Daoy (cell line): ENCODE results near the gene MZT2B. TPM values are rescaled to one million over a fixed set of nuclear protein-coding genes. Genes with fewer than 3 reads are reported as not detected.
A peak's percentile ranks its signal among the peaks of the same experiment; 100 is the strongest.
"Not testable (repeated sequence)": the region's sequence is repeated elsewhere in the genome, so short reads cannot be mapped to it uniquely, and the experiment has no call there.

Experiments used
- DNase-seq: peaks from one replicate; pipeline ENCODE4 v3.0.0-alpha.2; 2015; ENCODE audit warnings: low read depth
- total RNA-seq: library from RNA; depleted of rRNA; stranded (reverse); fragments of >200 nt; shearing (Covaris generic); gene quantifications from 2 replicates; pipeline ENCODE4 v1.2.3, GENCODE V29; 2014

MZT2B gene
- total RNA-seq, 1 experiment from 2014 or later = 152 TPM

DNA sequence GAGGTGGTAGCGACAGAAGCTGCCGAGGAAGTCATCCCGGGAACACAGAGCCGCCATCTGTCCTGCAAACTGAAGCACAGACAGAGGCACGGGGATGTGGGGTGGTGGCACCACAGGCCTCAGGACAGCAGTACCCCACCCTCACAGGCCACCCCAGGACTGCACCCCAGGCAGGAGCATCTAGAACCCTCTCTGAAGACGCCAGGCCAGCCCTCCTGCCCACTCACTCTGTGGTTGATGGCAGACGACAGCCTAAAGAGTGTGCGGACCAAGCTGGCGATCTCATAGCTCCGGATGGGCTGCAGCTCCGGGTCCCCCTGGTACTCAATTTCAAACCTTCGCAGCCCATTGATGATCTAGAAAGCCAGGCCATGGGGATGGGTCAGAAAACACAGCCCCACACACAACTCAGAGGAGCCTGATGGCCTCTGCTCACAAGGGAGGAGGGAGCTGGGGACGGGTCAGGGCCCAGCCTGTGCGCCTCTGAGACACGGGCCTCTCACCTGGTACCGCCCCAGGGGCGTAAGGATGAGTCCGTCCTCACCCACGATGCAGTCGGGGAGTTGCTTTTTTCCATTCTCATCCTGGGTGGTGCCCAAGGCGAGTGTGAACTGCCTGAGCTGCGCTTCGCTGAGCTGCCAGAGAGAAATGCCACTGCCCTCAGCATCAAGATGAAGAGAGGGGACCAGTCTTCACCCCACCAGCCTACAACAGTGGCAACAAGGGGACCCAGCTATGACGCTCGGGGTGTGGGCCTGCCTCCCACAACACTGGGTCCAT is 29.1 kb upstream of the MZT2B start:
- no peak for DNase-seq

GRCh38 chr2:130153721-130154422 is 28.2 kb upstream of the MZT2B start:
- DNase-seq = not testable (repeated sequence)

DNA sequence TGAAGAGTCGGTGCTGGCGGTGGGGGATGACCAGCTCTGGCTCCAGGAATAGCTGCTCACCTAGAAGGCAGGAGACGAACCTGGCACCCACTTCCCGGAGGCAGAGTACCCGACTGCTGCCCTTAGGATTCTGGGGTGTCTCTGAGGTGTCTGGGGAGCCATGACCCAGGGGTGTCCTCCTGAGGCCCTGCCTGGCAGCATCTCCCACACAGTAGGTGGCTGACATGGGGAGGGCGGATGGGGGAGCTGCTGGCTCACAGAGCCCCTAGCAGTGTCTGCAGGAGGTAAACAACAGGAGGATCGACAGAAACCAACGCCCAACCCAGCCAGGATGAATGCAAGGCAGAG is 27.7 kb upstream of the MZT2B start:
- DNase-seq = not testable (repeated sequence)

- DNase-seq = no peak
These were observed 27.0 kb upstream of the MZT2B start for GRCh38 chr2:130154773-130155765.

DNA sequence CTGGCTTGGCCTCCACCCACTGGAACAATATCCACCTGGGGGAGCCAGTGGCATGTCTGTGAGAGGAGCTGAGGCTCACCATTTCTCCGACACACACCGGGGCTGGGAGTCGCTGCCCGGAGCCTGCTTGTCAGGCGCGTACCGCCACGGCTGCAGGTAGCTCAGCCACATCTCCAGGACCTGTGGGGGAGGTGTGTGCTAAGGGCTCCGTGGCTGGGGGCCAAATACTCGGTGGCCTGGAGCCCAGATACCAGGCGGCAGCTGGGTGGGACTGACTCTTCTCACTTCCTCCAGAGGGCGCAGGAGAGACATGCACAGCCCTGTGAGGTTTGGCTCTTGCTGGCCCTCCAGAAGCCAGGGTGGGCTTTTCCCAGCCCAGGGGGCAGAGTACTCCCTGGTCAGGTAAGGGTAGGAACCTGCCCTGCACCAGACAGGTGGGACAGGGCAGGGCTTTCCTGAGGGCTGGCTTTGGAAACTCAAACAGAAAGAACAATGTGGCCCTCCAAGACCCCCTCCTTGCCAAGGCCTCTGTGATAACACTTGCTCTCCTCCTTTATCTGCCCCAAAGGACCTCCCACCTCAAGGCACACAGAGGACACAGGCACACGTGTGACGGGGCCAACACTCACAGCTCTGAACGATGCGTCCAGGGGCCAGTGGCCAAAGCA is 26.0 kb upstream of the MZT2B start:
- peak; percentile 67 for DNase-seq

- DNase-seq = no peak
These were observed 25.4 kb upstream of the MZT2B start for GRCh38 chr2:130156624-130157004.

DNA sequence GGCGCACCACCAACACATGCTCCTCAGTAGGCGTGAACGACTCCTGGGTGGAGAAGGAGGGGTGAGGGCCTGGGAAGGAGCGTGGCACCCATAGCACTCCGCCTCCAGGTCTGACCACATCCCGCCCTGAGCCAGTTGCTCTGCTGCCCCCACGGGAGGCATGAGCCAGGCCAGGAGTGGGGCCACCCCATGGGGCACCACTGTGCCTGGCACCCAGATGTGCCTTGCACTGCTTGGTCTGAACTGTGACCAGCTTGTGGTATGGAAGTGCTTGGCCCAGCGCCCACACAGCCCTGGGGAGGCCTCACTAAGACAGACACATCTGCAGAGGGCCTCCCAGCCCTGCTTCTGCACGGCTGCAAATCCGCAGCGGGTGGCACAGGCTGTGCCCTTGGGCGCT is 24.7 kb upstream of the MZT2B start:
- DNase-seq = peak; percentile 20

DNA sequence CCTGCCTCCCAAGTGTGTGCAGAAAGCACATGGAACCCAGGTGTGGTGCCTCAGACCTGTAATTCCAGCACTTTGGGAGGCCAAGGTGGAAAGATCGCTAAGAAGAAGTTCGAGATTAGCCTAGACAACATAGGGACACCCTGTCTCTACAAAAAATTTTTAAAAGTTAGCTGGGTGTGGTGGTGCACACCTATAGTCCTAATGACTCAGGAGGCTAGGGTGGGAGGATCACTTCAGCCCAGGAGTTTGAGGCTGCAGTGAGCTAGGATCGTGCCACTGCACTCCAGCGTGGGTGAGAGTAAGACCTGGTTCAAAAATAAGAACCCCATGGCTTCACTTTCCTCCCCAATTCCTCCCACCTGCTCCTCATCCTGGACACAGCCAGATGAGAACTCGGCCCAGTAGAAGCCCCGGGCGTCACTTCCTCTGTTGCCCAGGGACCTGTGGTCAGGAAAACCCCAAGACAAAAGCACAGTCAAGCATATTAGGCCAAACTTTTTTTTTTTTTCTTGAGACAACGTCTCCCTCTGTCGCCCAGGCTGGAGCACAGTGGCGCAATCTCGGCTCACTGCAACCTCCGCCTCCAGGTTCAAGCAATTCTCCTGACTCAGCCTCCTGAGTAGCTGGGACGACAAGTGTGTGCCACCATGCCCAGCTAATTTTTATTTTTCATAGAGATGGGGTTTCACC is 24.1 kb upstream of the MZT2B start:
- peak; percentile 51 for DNase-seq

DNA sequence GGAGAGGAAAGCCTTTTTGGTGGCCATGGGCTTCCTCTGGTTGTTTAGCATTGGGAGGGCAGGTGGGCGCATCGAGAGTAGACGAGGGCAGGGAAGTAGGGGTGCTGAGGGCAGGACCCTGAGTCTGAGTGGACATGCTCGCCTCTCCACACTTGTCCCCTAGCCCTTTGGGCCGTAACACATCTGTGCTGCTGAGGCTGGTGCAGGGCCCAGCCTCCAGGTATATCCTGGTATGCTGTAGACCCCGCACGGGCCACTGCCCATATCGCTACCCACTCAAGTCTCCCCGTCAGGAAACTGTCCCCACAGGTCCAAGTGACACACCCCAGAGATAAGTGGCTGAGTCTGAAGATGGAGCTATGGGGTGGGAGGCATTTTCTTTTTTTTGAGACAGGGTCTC is 23.4 kb upstream of the MZT2B start:
- no peak for DNase-seq

DNA sequence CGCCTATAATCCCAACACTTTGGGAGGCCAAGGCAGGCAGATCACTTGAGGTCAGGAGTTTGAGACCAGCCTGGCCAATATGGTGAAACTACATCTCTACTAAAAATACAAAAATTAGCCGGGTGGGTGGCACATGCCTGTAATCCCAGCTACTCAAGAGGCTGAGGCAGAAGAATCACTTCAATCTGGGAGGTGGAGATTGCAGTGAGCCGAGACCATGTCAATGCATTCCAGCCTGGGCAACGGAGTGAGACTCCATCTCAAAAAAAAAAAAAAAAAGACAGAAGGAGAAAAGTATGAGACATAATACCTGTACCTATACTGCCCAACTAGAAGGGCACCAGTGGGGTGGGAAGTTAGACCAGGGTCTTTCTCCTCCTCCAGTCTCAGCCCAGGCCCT is 22.7 kb upstream of the MZT2B start:
- not testable (repeated sequence) for DNase-seq

GRCh38 chr2:130160131-130160530 is 21.9 kb upstream of the MZT2B start:
- DNase-seq = no peak

GRCh38 chr2:130160838-130161705 is 21.0 kb upstream of the MZT2B start:
- not testable (repeated sequence) for DNase-seq

DNA sequence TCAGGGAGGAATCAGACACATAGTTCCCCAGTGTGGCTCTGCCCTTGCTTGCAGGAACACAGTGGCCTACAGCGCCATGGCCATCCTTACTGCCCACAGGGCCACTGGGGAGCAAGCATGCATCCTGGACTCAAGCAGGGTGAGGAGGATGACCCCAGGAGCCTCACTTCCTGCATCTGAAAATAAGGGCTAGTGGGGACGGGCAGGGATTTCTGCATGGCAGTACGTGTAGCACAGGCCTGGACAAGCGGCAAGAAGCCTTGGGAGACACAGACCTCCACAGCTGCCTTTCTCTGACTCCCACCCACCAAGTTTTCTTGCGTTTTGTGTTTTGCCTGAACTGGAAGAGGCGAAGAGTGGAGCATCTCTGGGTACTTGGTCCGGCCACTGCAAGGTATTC is 19.6 kb upstream of the MZT2B start:
- DNase-seq = not testable (repeated sequence)

DNA sequence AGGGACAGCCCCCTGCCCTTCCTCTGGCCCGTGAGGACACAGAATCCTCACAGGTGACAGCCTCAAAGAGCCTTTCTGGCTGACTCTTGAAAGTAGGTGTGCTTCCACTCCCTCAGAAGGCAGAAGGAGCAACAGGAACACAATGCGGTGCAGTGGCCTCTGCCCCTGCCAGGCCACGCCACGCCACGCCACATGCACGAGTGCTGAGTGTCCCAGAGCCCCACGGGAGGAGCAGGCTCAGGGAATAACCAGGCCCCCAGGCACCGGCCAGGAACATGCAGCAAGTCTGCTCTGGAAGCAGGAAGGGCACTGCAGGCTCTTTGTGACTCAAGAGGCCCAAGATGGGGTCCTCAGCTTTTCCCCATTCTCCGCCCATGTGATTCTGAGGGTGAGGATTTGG is 19.1 kb upstream of the MZT2B start:
- DNase-seq = no peak

GRCh38 chr2:130165293-130166016 is 16.6 kb upstream of the MZT2B start:
- no peak for DNase-seq

DNA sequence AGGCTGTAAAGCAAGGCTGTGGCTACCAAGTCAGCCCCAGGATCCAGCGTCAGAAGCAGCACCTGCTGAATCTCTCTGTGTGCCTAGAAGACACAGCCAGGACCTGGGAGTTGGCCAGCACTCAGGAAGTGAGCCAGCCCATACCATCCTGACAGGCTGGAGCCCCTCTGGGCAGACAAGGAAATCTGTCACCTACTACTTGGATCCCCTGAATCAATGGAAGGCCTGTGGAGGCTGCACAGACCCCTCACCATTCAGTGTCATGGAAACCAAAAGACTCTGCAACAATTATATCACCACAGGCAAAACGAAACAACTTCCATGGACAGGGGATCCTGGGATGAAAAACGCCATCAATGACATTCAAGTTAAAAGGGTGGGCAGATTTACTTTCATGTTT is 15.5 kb upstream of the MZT2B start:
- DNase-seq = not testable (repeated sequence)

- DNase-seq = not testable (repeated sequence)
These were observed 12.9 kb upstream of the MZT2B start for GRCh38 chr2:130169163-130169562.

DNA sequence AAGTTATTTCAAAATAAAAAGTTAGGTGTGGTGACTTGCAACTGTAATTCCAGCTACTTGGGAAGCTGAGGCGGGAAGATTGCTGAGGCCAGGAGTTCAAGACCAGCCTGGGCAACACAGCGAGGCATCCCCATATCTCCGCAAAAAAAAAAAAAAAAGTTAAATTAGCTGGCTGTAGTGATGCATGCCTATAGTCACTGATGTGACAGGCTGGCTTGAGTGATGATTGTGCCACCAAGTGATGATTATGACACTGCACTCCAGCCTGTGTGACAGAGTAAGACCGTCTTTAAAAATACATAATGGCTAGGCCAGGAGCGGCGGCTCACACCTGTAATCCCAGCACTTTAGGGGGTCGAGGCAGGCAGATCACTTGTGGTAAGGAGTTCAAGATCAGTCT is 12.2 kb upstream of the MZT2B start:
- no peak for DNase-seq

- DNase-seq = not testable (repeated sequence)
These were observed 7.2 kb upstream of the MZT2B start for GRCh38 chr2:130174866-130175265.
